Ascending aorta (tissue), 2 donors: ENCODE data around the gene ZNF618. TPM values are rescaled to one million over a fixed set of nuclear protein-coding genes. Genes with fewer than 3 reads are reported as not detected.

ENCODE experiments used
- DNase-seq, 2 donors: peaks; one replicate each; pipeline ENCODE4 v3.0.0-alpha.2; 2019; ENCODE audit warnings: low spot score in 2 of 2
- H3K27ac ChIP-seq, 2 donors: fragments of 200-600 bp; sonication (generic); one replicate each; pipeline ENCODE4 v1.5.1; 2016 to 2017; ENCODE audit warnings: mild to moderate bottlenecking in 1 of 2
- H3K27me3 ChIP-seq: fragments of 200-600 bp; sonication (generic); one replicate; pipeline ENCODE4 v1.5.1; 2017
- H3K36me3 ChIP-seq, 2 donors: fragments of 200-600 bp; sonication (generic); one replicate each; pipeline ENCODE4 v1.5.1; 2016
- H3K4me1 ChIP-seq, 2 donors: fragments of 200-600 bp; sonication (generic); one replicate each; pipeline ENCODE4 v1.5.1; 2016 to 2017; ENCODE audit warnings: mild to moderate bottlenecking in 1 of 2
- H3K4me3 ChIP-seq, 2 donors: fragments of 200-600 bp; sonication (generic); one replicate each; pipeline ENCODE4 v1.5.1; 2016 to 2017; ENCODE audit warnings: mild to moderate bottlenecking in 1 of 2
- H3K9me3 ChIP-seq, 2 donors: fragments of 200-600 bp; sonication (generic); one replicate each; pipeline ENCODE4 v1.5.1; 2016
- intact Hi-C: fragments of 100-400 bp; cut with DNase I; formaldehyde crosslinking; loops from one replicate; pipeline ENCODE4 v1.15.1; 2023
- total RNA-seq: library from RNA; depleted of rRNA; stranded (reverse); fragments of >200 nt; gene quantifications from one replicate; pipeline ENCODE4 v1.1.0, GENCODE V29; 2016
- TF ChIP-seq, protein P1 (sequence below), 3 experiments: fragments of 200-600 bp in 2 of 3; fragments of 450-650 bp in 1 of 3; sonication (generic) in 2 of 3; IDR thresholded peaks; one replicate each; pipeline ENCODE4 v1.5.1; 2016 to 2019; ENCODE audit warnings: antibody characterized with exemption in 3 of 3, mild to moderate bottlenecking in 1 of 3, moderate library complexity in 1 of 3

ZNF618 gene
- total RNA-seq, 1 donor from 2014 or later, result 16.1 TPM

DNA sequence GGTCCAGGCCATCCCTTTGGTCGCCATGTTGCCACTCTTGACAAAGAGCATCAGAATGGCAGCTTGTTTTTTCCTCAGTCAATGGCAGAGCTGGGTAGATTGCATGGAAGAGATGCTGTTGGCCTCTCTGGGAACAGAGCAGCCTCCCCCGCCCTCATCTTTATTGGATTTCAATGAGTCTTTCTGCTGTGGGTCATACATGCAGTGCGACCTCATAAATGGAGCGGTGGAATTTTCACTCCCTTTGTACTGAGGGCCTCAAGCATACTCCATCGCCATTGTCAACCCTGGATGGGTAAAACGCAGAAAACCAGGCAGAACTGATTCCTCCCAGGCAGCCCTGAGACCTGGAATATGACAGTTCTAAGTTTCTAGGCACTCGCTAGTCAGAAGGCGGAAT lies 71.8 kb downstream of the ZNF618 start:
- TF ChIP-seq, protein P1, sequence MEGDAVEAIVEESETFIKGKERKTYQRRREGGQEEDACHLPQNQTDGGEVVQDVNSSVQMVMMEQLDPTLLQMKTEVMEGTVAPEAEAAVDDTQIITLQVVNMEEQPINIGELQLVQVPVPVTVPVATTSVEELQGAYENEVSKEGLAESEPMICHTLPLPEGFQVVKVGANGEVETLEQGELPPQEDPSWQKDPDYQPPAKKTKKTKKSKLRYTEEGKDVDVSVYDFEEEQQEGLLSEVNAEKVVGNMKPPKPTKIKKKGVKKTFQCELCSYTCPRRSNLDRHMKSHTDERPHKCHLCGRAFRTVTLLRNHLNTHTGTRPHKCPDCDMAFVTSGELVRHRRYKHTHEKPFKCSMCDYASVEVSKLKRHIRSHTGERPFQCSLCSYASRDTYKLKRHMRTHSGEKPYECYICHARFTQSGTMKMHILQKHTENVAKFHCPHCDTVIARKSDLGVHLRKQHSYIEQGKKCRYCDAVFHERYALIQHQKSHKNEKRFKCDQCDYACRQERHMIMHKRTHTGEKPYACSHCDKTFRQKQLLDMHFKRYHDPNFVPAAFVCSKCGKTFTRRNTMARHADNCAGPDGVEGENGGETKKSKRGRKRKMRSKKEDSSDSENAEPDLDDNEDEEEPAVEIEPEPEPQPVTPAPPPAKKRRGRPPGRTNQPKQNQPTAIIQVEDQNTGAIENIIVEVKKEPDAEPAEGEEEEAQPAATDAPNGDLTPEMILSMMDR (IDR thresholded peaks at IDR 0.05), result no peak
- Histone ChIP-seq H3K27ac (no peak overlapping the region), H3K36me3 (no peaks in the 10 kb centered on the region), H3K27me3 (no peaks in the 10 kb centered on the region), H3K4me3 (no peak overlapping the region), H3K4me1 (no peaks in the 10 kb centered on the region), H3K9me3 (no peaks in the 10 kb centered on the region)
- intact Hi-C loops, result no loop called here
- DNase-seq, result no peak

DNA sequence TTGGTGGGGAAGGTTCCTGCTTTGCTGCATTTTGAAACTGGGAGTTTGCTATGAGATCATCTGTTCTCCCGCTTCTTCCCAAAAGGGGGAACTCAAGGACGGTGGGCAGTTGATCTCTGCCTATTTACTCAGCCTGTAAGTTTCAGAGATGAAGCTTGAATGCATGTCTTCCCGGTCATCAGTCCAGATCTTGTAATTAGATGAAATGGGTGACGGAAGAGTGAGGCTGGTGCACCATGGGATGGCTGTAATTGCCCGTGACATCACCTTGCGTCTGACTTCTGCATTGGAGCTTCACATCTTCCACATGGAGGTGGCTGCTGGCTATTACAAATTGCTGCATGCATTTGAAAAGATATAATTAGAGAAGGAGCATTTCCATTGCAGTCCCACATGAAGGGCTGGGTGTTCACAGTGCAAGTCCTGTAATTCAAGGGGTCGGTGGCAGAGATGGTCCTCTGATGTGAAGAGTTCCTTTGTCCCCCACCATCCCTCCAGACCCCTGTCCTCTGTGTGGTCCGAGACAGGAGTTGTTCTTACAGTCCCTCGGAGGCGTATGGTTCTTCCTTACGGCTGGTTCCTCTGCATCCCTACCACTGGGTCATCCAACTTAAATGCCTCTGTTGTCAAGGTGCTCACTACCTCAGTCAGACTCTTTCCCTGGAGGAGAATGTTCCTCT lies 72.9 kb downstream of the ZNF618 start:
- Histone ChIP-seq H3K4me3 (no peak overlapping the region), H3K27ac (no peak overlapping the region), H3K27me3 (no peaks in the 10 kb centered on the region), H3K4me1 (peaks cover 0 to 2% of the 10 kb centered on the region in 2 donors), H3K36me3 (no peaks in the 10 kb centered on the region), H3K9me3 (no peaks in the 10 kb centered on the region)
- TF ChIP-seq, protein P1 (IDR thresholded peaks at IDR 0.05), result no peak
- intact Hi-C loops, result no loop called here
- DNase-seq, result no peak

DNA sequence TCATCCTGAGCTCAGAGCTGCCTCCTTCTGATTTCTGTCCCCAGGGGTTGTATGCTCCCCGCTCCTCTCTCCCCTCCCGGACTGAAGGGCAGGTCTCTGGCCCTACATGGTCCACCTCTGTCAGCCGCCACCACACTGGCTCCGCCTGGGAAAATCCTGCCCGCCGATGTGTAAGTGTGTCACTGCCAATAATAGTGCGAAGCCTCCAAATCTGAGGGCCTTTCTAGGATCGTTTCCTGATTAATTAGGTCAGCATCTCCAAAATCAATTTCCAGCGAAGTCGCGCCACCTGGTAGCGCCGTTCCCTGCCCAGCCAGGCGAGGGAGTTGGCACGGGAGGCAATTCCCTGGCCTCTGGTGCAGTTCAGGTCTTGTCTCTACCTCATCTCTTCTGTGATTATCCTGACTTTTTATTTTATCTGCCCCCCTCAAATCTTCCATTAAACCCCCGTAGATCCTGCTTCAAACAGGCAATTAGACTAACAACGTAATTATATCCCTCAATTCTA lies 73.5 kb downstream of the ZNF618 start:
- Histone ChIP-seq H3K4me1 (peaks cover 3 to 7% of the 10 kb centered on the region in 2 donors), H3K27ac (no peak overlapping the region), H3K27me3 (no peaks in the 10 kb centered on the region), H3K9me3 (no peaks in the 10 kb centered on the region), H3K36me3 (no peaks in the 10 kb centered on the region), H3K4me3 (no peak overlapping the region)
- intact Hi-C loops, result no loop called here
- no peak for DNase-seq
- TF ChIP-seq, protein P1 (IDR thresholded peaks at IDR 0.05), result no peak

DNA sequence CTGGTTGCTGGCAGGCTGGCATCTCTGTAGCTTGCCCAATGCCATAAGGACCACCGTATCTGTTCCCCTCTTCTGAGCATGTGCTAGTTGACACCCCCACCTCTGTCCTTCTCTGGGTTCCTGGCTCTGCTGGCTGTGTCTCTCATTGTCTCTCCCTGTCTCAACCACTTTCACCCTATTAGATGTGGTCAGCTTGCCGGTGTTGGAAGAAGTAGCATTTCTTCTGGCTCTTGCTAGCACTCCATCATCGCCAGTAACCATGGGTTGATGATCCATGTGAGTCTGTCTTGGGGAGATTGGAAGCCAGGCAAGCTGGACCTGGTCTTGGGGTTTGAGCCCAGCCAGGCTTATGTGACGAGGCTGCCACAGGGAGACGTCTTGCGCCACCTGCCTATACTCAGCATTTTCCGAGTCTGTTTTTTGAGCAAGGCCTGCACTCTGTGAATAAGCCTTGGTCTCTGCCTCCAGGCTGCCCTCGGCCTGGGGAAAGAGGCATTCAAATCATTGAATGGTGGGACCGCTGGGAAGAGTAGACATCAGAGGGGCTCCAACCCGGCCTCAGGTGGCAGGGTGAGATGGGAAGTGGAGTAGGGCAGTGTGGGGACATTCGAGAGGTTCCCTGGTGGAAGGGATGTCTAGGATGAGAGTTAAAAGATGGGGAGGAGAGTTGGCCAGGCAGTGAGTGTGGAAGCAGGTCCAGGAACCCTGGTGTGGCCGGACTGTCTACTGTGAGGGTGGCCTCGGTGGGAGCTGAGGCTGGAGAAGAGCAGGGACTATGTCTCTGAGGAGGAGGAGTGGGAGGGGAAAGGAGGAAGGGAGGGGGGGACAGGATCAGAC lies 74.3 kb downstream of the ZNF618 start:
- intact Hi-C loops, result no loop called here
- TF ChIP-seq, protein P1 (IDR thresholded peaks at IDR 0.05), result no peak
- no peaks in the 10 kb centered on the region for H3K9me3 ChIP-seq
- no peak for DNase-seq
- peaks cover 6 to 14% of the 10 kb centered on the region in 2 donors for H3K4me1 ChIP-seq
- no peak overlapping the region for H3K27ac ChIP-seq
- H3K4me3 ChIP-seq, result no peak overlapping the region
- H3K27me3 ChIP-seq, result no peaks in the 10 kb centered on the region
- no peaks in the 10 kb centered on the region for H3K36me3 ChIP-seq

DNA sequence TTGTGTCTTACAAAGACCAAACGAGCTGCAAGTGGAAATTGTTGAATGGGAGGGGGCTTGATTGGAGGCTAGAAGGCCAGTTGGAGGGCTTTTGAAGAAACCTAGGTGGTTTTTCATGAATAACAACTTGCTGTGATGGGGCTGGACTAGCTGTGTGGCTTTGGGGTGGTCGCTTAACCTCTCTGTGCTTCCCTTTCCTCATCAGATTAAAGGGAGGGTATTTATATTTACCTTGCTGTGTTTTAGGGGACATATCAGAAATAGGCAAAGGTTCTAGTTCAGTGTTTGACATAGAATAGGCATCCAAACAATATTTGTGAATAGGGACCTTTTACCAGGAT lies 74.9 kb downstream of the ZNF618 start:
- TF ChIP-seq, protein P1 (IDR thresholded peaks at IDR 0.05), result no peak
- no peak overlapping the region for H3K27ac ChIP-seq
- intact Hi-C loops, result no loop called here

More for the DNA sequence above, 74.9 kb downstream of the ZNF618 start:
- H3K27me3 ChIP-seq, result no peaks in the 10 kb centered on the region
- DNase-seq, result no peak
- H3K4me1 ChIP-seq, result peaks cover 6 to 18% of the 10 kb centered on the region in 2 donors
- no peaks in the 10 kb centered on the region for H3K9me3 ChIP-seq
- H3K36me3 ChIP-seq, result no peaks in the 10 kb centered on the region
- H3K4me3 ChIP-seq, result no peak overlapping the region
